ENCODE measurements around the gene UBE4B.

DNA sequence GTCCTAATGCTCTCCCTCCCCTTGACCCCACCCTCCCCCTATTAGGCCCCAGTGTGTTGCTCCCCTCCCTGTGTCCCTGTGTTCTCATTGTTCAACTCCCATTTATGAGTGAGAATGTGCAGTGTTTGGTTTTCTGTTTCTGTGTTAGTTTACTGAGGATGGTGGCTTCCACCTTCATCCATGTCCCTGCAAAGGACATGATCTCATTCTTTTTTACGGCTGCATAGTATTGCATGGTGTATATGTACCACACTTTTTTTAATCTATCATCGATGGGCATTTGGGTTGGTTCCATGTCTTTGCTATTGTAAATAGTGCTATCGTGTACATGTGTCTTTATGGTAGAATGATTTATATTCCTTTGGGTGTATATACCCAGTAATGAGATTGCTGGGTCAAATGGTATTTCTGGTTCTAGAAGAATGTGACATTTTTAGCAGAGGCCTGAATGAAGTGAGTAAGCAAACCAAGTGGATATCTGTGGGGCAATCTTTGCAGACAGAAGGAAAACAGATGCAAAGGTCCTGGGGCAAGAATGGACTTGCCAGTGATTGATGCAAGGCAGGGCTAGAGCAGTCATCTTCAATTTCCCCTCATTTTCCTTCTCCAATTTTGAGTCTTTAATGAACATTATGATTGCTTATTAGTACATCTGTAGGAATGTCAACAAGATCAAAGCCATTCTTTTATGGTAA is 50.2 kb downstream of the UBE4B start:
- TF ChIP-seq, protein P1, sequence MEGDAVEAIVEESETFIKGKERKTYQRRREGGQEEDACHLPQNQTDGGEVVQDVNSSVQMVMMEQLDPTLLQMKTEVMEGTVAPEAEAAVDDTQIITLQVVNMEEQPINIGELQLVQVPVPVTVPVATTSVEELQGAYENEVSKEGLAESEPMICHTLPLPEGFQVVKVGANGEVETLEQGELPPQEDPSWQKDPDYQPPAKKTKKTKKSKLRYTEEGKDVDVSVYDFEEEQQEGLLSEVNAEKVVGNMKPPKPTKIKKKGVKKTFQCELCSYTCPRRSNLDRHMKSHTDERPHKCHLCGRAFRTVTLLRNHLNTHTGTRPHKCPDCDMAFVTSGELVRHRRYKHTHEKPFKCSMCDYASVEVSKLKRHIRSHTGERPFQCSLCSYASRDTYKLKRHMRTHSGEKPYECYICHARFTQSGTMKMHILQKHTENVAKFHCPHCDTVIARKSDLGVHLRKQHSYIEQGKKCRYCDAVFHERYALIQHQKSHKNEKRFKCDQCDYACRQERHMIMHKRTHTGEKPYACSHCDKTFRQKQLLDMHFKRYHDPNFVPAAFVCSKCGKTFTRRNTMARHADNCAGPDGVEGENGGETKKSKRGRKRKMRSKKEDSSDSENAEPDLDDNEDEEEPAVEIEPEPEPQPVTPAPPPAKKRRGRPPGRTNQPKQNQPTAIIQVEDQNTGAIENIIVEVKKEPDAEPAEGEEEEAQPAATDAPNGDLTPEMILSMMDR (IDR thresholded peaks at IDR 0.05), result no peak
- no peak for TF ChIP-seq POLR2A (IDR thresholded peaks at IDR 0.05)

Measured in esophagus squamous epithelium (tissue), 4 donors.